ENCODE measurements around the gene MGAT4C.

DNA sequence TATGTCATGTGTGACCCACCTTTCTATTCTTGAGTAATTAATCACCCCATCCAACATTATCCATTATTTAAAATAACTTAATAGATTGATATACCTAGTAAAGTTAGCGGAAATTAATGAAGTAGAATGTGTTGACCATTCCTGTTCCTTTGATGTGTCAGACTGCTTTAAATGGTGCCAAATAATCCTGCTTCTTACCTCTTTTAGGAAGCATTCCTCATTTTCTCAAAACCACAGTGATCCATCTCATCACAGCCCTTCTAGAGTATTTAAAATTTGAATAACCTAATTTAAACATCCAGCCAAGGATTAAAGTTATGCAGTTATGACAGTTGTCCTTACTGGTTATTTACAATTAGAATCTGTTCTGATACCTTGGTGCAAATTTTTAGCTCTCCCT is 6.9 kb downstream of the MGAT4C start:
- no peak for TF ChIP-seq POLR2A (IDR thresholded peaks at IDR 0.05)
- TF ChIP-seq, protein P1, sequence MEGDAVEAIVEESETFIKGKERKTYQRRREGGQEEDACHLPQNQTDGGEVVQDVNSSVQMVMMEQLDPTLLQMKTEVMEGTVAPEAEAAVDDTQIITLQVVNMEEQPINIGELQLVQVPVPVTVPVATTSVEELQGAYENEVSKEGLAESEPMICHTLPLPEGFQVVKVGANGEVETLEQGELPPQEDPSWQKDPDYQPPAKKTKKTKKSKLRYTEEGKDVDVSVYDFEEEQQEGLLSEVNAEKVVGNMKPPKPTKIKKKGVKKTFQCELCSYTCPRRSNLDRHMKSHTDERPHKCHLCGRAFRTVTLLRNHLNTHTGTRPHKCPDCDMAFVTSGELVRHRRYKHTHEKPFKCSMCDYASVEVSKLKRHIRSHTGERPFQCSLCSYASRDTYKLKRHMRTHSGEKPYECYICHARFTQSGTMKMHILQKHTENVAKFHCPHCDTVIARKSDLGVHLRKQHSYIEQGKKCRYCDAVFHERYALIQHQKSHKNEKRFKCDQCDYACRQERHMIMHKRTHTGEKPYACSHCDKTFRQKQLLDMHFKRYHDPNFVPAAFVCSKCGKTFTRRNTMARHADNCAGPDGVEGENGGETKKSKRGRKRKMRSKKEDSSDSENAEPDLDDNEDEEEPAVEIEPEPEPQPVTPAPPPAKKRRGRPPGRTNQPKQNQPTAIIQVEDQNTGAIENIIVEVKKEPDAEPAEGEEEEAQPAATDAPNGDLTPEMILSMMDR (IDR thresholded peaks at IDR 0.05) = no peak

All from adrenal gland (tissue), 5 donors.